Activated gamma-delta T cell (primary cell): ENCODE results near the gene ATP8A1.
"Not testable (repeated sequence)": the region's sequence is repeated elsewhere in the genome, so short reads cannot be mapped to it uniquely, and the experiment has no call there.

ENCODE experiments used
- DNase-seq: peaks from one replicate; lab custom pipeline; 2025; lab: John Stamatoyannopoulos, UW

Gene ATP8A1

DNA sequence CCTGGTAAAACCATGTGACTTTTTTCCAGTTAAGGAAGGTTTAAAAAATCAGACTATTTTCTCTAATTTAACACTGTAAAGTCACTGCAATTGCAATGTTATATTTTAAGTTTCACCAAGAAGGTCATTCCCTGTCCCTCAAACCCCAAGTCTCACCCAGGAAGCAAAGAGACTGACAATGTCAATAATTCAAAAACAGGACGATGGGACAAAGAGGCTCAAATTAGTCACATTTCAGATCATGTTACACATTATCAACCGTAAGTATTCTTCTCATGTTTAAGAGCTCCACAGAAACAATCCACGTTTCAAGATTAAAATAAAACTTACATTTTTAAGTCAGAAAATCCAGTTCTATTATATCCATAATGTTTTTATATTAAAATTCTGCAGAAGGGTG, 246.5 kb downstream of the ATP8A1 start:
- no peak for DNase-seq

DNA sequence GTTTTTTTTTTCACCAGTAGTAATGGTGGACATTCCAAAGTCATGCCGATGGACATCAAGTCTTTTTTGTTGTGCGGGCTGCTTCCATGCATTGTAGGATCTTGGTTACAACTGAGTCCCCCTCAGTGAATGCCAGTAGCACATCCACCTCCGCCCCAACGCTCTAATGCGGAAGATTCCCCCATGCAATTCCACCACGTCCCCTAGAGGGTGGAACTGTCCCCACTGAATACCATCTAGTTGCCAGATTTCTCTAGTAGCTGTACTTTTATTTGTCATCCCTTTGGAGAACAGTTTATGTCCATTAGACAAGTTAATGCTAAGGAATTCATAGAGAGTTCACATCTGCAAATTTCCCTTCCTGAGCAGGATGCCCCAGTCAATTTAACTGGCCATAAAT, 252.9 kb downstream of the ATP8A1 start:
- DNase-seq: no peak

DNA sequence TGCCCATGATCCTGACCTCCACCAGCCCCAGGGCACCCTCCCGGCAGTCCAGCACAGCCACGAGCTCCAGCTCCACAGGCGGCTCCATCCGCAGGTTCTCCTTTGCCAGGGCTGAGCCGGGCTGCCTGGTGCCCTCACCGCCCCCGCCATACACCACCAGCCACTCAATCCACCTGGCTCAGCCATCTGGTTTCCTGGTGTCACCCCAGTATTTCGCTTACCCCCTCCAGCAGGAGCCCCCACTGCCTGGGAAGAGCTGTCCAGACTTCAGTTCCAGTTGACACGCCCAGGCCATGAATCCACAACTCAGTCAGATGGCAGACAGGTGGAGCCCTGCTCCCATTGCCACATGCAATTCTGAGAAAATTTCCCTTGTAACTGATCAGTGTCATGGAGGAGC, 255.7 kb downstream of the ATP8A1 start:
- no peak for DNase-seq

DNA sequence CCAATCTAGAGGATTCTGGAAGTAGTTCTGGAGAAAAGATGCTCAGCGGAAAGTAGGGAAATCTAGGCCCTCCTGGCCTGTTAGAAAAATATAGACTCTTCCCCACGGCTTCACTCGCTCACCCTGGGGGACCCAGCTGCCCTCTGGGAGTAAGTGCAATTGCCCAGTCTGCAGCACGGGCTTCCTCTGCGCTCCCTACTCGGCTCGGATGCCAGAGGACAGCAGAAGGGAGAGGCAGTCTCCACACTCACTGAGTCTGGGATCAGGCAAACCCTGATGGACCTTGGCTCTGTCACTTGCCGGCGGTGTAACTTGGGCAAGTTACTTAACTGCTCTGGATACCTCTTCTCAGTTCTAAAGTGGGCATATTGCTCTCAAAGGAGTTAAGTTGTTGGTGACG, 257.5 kb downstream of the ATP8A1 start:
- no peak for DNase-seq

DNA sequence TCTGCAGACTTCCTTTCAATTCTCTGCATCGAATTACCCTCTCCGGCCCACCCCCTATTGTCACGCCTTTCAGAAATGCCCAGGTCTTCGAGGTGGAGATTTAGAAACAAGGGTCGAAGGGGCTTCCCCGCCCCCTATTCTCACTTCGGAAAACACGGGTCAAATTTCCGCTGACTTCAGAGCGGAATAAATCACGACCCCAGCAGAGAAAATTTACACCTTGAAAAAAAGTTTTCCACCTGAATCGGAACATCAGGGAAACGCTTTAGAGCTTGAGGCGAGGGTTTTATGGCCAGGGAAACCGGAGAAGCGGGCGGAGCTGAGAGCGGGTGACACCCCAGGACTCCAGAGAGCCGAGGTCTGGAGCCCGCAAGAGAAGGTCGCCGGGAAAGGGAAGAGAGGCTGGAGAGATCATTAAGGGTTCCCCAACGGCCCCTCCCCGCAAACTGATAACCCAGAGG, 258.0 kb downstream of the ATP8A1 start:
- DNase-seq: no peak

- no peak for DNase-seq
Observed at GRCh38 chr4:42398171-42398870, 258.6 kb downstream of the ATP8A1 start.

DNA sequence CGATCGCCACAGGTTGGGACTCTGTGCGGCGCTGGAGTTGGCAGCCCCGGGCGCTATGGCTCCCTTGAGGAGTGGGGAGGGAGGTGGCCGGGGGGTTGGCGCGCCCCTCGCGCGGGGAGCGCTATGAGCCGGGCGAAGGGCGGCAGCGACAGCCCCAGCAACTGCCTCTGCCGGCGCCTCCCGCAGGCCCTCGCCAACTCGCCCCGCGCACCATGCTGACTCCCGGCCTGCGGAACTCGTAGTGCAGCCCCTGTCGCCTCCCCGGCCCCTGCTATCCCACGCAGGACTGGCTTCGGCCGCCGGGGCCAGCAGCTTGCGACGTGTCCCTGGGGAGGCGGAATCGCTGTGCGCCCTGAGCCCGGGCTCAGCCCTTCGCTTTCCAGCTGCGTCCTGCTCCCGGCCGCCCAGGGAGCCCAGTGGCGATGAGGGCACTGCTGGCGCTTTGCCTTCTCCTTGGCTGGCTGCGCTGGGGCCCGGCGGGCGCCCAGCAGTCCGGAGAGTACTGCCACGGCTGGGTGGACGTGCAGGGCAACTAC, 259.2 kb downstream of the ATP8A1 start:
- no peak for DNase-seq

DNA sequence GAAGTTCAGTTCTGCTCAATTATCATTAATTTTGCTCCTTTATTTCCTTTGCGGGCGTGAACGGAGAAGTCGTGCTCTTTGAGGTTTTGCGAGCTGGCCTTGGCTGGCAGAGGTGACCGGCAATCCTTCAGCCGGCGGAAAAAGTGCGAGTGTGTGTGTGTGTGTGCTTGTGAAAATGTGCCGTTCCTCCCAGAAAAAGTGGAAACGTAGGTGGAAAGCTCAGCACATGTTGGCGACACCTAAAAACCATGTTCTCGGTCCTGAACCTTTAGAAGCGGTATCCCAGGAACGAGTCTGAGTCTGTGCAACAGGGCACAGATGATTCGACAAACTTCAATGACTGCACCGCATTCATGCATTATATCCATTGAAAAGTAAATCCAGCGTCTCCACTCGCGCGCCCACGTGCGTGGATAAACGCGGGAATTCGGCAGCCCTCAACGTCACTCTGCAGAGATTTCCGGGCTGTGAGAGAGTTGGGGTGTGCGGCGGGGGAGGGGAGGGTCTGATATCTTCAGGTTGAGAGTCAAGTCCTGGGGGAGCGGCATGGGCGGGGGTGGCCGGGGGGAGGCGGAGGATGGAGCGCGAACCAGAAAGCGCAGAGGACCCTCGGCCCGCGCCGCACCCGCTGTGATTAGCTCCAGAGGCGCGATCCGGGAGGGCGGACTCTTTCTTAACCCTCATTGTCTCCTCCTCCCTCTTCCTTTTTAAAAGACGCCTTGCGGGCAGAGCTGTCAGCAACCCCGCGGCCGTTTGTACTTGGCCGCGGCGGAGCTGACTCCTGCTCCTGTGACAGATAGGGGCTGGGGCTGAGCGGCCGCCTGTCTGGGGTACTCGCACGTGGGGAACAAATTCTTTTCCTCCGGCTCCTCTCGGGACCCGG, 259.9 kb downstream of the ATP8A1 start, which contains the start of gene SHISA3:
Gene SHISA3, plus strand, starts transcription at position 737 of the 883 bp plus-strand sequence. CDS start 569 bp downstream, outside the sequence.
- no peak for DNase-seq

DNA sequence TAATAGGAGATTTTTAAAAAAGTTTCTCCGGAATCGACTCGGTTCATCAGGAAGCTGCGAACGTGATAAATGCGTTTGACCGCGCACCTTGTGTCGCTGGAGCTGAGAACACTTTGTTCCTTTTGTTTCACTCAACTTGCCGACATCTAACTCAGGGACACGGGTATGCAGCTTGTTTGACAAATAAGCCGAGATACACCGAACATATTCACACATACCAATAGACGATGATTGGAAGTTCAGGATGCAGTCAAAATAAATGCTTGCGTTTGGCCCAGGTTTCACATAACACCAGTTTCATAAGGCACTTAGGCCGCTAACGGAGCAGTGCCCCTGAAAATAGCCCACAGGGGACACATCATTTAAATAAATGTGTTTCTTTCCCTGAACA, 260.5 kb downstream of the ATP8A1 start:
- no peak for DNase-seq

- DNase-seq: no peak
Observed at GRCh38 chr4:42395595-42395994, 261.3 kb downstream of the ATP8A1 start.

GRCh38 chr4:42392436-42392835, 264.5 kb downstream of the ATP8A1 start:
- DNase-seq: no peak

DNA sequence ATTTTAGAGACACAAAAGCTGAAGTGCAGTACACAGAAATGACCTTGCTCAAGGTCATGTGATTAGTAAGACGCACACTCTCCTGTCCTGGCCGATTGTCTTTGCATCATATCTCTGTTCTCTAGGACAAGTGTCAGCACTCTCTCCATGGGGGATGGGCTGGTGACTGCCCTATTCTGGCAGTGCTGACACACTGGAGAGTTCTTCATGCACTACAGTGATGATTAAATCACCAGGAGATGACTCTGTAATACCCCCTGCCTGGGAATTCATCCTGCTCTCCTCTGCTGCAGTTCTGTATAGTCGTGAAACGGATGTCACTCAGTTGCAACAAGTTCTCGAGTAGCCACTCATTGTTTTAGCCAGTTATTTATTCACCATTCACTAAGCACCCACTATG, 264.9 kb downstream of the ATP8A1 start:
- DNase-seq: no peak

- no peak for DNase-seq
Observed at GRCh38 chr4:42391355-42391664, 265.6 kb downstream of the ATP8A1 start.

GRCh38 chr4:42390622-42391354, 266.1 kb downstream of the ATP8A1 start:
- no peak for DNase-seq

DNA sequence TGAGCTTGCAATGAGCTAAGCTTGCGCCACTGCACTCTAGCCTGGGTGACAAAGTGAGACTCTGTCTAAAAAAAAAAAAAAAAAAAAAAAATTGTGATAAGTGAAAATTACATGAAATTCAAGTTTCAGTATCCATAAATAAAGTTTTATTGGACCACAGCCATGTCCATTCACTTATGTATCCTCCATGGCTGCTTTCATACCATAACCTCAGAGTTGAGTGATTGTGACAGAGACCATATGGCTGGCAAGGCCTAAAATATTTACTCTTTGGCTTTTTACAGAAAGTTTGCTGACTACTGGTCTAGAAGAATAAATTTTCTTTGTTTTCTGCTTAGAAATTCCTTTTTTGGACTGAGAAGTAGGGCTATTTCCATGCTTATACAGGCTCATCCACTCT, 271.4 kb downstream of the ATP8A1 start:
- DNase-seq: no peak

DNA sequence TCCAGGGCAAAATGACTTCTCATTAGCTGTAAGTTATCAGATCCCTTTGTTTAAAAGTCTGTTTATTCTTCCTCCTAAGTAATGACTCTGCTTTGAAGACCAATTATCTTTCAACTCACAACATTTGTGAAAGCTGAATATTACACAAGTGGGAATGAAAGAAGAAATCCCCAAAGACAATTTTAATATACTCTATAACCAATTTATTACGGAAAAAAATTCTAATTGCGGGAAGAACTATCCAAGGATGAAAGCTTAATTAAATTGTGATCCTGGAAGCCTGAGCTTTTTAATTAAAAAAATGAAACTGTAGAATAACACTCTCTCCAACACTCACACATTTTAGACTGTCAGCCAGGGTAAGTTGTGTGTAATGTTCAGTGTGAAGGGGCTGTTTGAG, 275.2 kb downstream of the ATP8A1 start:
- no peak for DNase-seq

- no peak for DNase-seq
Observed at GRCh38 chr4:42377497-42377896, 279.4 kb downstream of the ATP8A1 start.

DNA sequence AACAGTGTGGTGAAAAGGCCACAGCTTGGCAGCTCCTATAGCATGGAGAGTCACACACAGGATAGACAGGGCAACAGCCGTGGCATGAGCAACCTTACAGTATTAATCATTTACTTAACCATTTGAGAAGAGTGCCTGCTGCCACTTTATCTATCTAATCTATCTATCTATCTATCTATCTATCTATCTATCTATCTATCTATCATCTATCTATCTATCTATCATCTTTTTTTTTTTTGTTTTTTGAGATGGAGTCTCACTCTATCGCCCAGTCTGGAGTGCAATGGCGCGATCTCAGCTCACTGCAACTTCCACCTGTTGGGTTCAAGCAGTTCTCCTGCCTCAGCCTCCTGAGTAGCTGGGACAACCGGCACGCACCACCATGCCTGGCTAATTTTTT, 284.6 kb downstream of the ATP8A1 start:
- DNase-seq: not testable (repeated sequence)

GRCh38 chr4:42371305-42372252, 285.3 kb downstream of the ATP8A1 start:
- DNase-seq: no peak

DNA sequence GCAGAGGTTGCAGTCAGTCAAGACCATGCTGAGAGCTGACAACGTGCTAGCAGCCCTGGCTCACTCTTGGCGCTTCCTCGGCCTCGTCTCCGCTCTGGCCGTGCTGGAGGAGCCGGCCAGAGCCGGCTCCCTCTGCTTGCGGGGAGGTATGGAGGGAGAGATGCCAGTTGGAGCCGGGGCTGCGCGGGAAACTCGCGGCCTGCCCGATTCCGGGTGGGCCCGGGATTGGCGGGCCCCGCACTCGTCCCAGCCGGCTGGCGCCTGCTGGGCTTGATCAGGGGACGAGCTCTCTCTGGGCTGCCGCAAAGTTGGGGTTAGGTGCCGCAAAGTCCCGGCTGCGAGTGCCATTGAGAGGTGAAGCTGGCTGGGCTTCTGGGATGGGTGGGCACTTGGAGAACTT, 287.4 kb downstream of the ATP8A1 start:
- DNase-seq: no peak

GRCh38 chr4:42366959-42367358, 289.9 kb downstream of the ATP8A1 start:
- DNase-seq: no peak
